OCI-LY7 (cell line): ENCODE measurements around the gene LSAMP. TPM values are rescaled to one million over a fixed set of nuclear protein-coding genes. Genes with fewer than 3 reads are reported as not detected.

Experiments used
- BruUV-seq: library from RNA; stranded (reverse); fragments of 400-500 nt; replicated peaks from 2 replicates; lab custom pipeline; 2021; lab: Mats Ljungman, UMichigan
- CTCF ChIA-PET: fragments of 300-600 bp; sonication (Branson Sonifier 250); formaldehyde crosslinking; loops from one replicate; lab custom pipeline; 2022; ENCODE audit warnings: antibody characterized with exemption; ENCODE audit not compliant: unreplicated experiment; lab: Charles Lee
- POLR2A ChIA-PET: fragments of 300-600 bp; sonication (Branson Sonifier 250); formaldehyde crosslinking; loops from one replicate; lab custom pipeline; 2022; ENCODE audit warnings: antibody characterized with exemption; lab: Charles Lee
- DNase-seq: peaks from one replicate; pipeline ENCODE4 v3.0.0-alpha.2; 2015; ENCODE audit warnings: low spot score
- H2AFZ ChIP-seq: fragments of 200-600 bp; sonication (generic), shearing (Covaris generic); 2 replicates; pipeline ENCODE4 v1.6.1; 2014; ENCODE audit warnings: mild to moderate bottlenecking, antibody characterized with exemption, low read length, moderate library complexity
- H3K27ac ChIP-seq: fragments of 200-600 bp; sonication (generic); 2 replicates; pipeline ENCODE4 v1.5.1; 2014; ENCODE audit warnings: mixed run types, low read depth, mild to moderate bottlenecking, moderate library complexity, low read length, inconsistent platforms; ENCODE audit not compliant: poor library complexity, severe bottlenecking
- H3K36me3 ChIP-seq: fragments of 200-600 bp; sonication (generic); 2 replicates; pipeline ENCODE4 v1.6.1; 2014; ENCODE audit warnings: mild to moderate bottlenecking, antibody characterized with exemption, low read length, moderate library complexity, mixed read lengths; ENCODE audit not compliant: insufficient read depth
- H3K4me1 ChIP-seq: fragments of 200-600 bp; sonication (generic); 2 replicates; pipeline ENCODE4 v1.5.1; 2014; ENCODE audit warnings: mild to moderate bottlenecking, low read length; ENCODE audit not compliant: insufficient read depth, poor library complexity, severe bottlenecking
- H3K4me2 ChIP-seq: fragments of 200-600 bp; sonication (generic); 2 replicates; pipeline ENCODE4 v1.6.1; 2014; ENCODE audit warnings: mild to moderate bottlenecking, low read length
- H3K4me3 ChIP-seq: fragments of 200-600 bp; sonication (generic); 2 replicates; pipeline ENCODE4 v1.5.1; 2014; ENCODE audit warnings: mild to moderate bottlenecking, low read depth, low read length; ENCODE audit not compliant: poor library complexity, severe bottlenecking
- H3K79me2 ChIP-seq: fragments of 200-600 bp; sonication (generic); 2 replicates; pipeline ENCODE4 v1.6.1; 2016; ENCODE audit warnings: low read depth, mild to moderate bottlenecking, low read length, moderate library complexity, mixed read lengths; ENCODE audit not compliant: insufficient read depth
- H3K9me2 ChIP-seq: fragments of 200-600 bp; sonication (generic); 2 replicates; pipeline ENCODE4 v1.6.1; 2016; ENCODE audit warnings: mild to moderate bottlenecking, low read length, mixed read lengths; ENCODE audit not compliant: insufficient read depth
- H3K9me3 ChIP-seq: fragments of 200-600 bp; sonication (generic); 2 replicates; pipeline ENCODE4 v1.6.1; 2014; ENCODE audit warnings: mild to moderate bottlenecking, mixed run types, low read length, mixed read lengths
- H4K20me1 ChIP-seq: fragments of 200-600 bp; sonication (generic); 2 replicates; pipeline ENCODE4 v1.6.1; 2014; ENCODE audit warnings: mild to moderate bottlenecking, antibody characterized with exemption, low read length, moderate library complexity, mixed read lengths; ENCODE audit not compliant: insufficient read depth
- EZH2phosphoT487 ChIP-seq: fragments of 200-600 bp; sonication (generic); IDR thresholded peaks from 2 replicates; pipeline ENCODE4 v1.6.1; 2018; ENCODE audit warnings: low read depth, borderline replicate concordance, mild to moderate bottlenecking, mixed run types, antibody characterized with exemption, low read length, moderate library complexity, mixed read lengths
- intact Hi-C: fragments of 100-400 bp; cut with micrococcal nuclease; formaldehyde crosslinking; loops from one replicate; pipeline ENCODE4 v1.10.0; 2022; ENCODE audit not compliant: unreplicated experiment
- total RNA-seq, 2 experiments: library from RNA; depleted of rRNA in 1 of 2; stranded (reverse); fragments of >200 nt in 1 of 2; shearing (Covaris generic) in 1 of 2; gene quantifications; 2 replicates each; pipeline ENCODE4 v1.2.3, GENCODE V29; 2014 to 2022
- TF ChIP-seq, protein P1 (sequence below): fragments of 200-600 bp; sonication (generic); conservative IDR thresholded peaks from 2 replicates; pipeline ENCODE4 v1.5.1; 2014; ENCODE audit warnings: mild to moderate bottlenecking, antibody characterized with exemption, low read length, moderate library complexity, mixed read lengths

The LSAMP gene
- total RNA-seq, 2 experiments from 2014 or later: 1.4 TPM; not detected in 1

DNA sequence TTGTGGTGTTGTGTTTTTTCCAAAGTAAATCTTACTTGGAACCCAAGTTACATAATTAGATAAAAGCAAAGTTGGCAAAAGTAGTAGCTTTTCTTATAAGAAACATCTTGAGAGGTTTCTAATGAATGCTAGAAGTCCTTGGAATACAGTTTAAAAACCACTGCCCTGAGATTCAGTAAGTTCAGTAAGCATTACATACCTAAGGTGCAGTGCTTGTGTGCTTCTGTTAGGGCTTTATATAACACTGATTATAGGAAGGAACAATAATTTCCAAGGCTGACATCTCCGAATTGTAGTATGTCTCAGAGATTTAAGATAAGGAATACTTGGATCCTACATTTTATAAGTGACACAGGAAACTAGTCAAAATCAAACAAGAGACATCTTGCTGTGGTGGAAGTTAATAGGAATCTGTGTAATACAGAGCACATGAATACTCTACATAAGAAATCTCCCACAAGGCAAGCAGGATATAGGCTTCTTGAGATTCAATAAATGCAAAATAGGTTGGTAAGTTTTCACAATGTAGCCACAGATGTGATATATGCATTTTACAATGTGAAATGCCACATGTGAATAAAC is 268.2 kb downstream of the LSAMP start:
- CTCF ChIA-PET: no interaction called here
- TF ChIP-seq EZH2phosphoT487: no peak
- TF ChIP-seq, protein P1, sequence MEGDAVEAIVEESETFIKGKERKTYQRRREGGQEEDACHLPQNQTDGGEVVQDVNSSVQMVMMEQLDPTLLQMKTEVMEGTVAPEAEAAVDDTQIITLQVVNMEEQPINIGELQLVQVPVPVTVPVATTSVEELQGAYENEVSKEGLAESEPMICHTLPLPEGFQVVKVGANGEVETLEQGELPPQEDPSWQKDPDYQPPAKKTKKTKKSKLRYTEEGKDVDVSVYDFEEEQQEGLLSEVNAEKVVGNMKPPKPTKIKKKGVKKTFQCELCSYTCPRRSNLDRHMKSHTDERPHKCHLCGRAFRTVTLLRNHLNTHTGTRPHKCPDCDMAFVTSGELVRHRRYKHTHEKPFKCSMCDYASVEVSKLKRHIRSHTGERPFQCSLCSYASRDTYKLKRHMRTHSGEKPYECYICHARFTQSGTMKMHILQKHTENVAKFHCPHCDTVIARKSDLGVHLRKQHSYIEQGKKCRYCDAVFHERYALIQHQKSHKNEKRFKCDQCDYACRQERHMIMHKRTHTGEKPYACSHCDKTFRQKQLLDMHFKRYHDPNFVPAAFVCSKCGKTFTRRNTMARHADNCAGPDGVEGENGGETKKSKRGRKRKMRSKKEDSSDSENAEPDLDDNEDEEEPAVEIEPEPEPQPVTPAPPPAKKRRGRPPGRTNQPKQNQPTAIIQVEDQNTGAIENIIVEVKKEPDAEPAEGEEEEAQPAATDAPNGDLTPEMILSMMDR: no peak
- H3K4me1 ChIP-seq: peaks cover 10% of the 10 kb centered on the region

DNA sequence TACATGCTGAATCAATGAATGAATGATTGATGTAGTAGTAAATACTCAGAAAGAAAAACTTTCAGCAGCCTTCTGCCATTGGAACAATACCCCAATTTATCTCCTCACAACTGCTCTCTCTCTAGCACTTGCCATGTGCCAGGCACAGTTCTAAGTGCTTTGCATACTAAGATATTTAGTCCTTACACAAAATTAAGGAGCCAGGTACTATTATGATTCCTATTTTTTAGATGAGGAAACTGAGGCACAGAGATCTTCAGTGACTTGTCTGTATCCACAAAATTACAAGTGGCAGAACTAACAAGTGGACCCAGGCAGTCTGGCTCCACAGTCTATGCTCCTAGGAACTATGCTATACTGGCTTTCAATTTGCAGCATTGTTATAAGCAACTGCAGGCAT is 279.2 kb downstream of the LSAMP start:
- POLR2A ChIA-PET: no interaction called here
- Histone ChIP-seq H3K4me1 (no peaks in the 10 kb centered on the region), H3K79me2 (no peaks in the 10 kb centered on the region), H3K9me2 (no peaks in the 10 kb centered on the region), H2AFZ (no peak overlapping the region), H3K9me3 (no peaks in the 10 kb centered on the region), H4K20me1 (no peaks in the 10 kb centered on the region), H3K27ac (no peak overlapping the region), H3K4me2 (no peak overlapping the region), H3K4me3 (no peak overlapping the region), H3K36me3 (no peaks in the 10 kb centered on the region)
- CTCF ChIA-PET: no interaction called here
- TF ChIP-seq, protein P1: no peak
- no peak for TF ChIP-seq EZH2phosphoT487
- BruUV-seq: no TSS peak
- intact Hi-C loops: loop anchor here (10.0 kb wide), 1 partner anchor 59 kb away; no protein-coding TSS in a partner anchor
- DNase-seq: no peak

More for the DNA sequence above, 268.2 kb downstream of the LSAMP start:
- Histone ChIP-seq H4K20me1 (no peaks in the 10 kb centered on the region), H3K4me2 (no peak overlapping the region), H3K9me3 (no peaks in the 10 kb centered on the region), H3K79me2 (no peaks in the 10 kb centered on the region), H3K36me3 (no peaks in the 10 kb centered on the region), H3K27ac (no peak overlapping the region), H3K4me3 (no peak overlapping the region), H3K9me2 (no peaks in the 10 kb centered on the region; the same call in 1 of the 2 replicates), H2AFZ (no peak overlapping the region)
- DNase-seq: no peak
- intact Hi-C loops: no loop called here
- BruUV-seq: no TSS peak
- POLR2A ChIA-PET: no interaction called here

DNA sequence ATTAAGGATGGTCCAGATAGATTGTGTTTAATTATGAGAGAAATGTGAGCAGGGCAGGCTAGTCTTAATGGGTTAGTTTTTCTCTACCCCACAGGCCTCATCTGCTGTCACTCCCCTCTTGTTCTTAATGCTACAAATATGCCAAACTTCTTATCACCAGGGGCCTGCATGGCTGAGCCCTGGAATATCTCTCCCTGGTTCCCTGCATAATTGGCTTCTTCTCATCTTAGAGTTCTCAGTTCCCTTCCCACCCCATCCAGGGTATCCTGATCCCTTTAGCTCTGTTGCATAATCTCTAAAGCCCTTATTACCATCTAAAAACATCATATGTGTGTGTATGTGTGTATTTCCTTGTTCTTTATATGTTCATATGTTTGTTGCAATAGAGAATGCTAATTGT is 279.6 kb downstream of the LSAMP start:
- H4K20me1 ChIP-seq: no peaks in the 10 kb centered on the region
- H3K9me3 ChIP-seq: no peaks in the 10 kb centered on the region
- BruUV-seq: no TSS peak
- no peaks in the 10 kb centered on the region for H3K36me3 ChIP-seq
- TF ChIP-seq, protein P1: no peak
- no peak for TF ChIP-seq EZH2phosphoT487
- ChIA-PET POLR2A (no interaction called here), CTCF (no interaction called here)
- H3K9me2 ChIP-seq: no peaks in the 10 kb centered on the region
- intact Hi-C loops: loop anchor here (10.0 kb wide), 1 partner anchor 59 kb away; no protein-coding TSS in a partner anchor
- H3K4me3 ChIP-seq: no peak overlapping the region
- DNase-seq: no peak
- no peak overlapping the region for H2AFZ ChIP-seq
- no peak overlapping the region for H3K4me2 ChIP-seq
- no peaks in the 10 kb centered on the region for H3K79me2 ChIP-seq
- H3K4me1 ChIP-seq: no peaks in the 10 kb centered on the region
- no peak overlapping the region for H3K27ac ChIP-seq
